K562 (cell line): ENCODE results near the gene VWDE. TPM values are rescaled to one million over a fixed set of nuclear protein-coding genes. Genes with fewer than 3 reads are reported as not detected.

Source experiments
- ATAC-seq: fragments of 200-7000 bp; cut with Tn5 transposase; 3 replicates; pipeline ENCODE4 v1.9.1; 2020; ENCODE audit warnings: moderate library complexity
- BruUV-seq: library from RNA; stranded (reverse); fragments of 400-500 nt; replicated peaks from 2 replicates; lab custom pipeline; 2021; lab: Mats Ljungman, UMichigan
- CTCF ChIA-PET: fragments of 300-600 bp; formaldehyde crosslinking; extraction: SDS; loops from one replicate; lab custom pipeline; 2021; ENCODE audit warnings: low intra/inter-chr PET ratio; lab: Yijun Ruan, JAX
- POLR2A ChIA-PET: fragments of 300-600, 350-650 bp; sonication (Branson Sonifier 250); formaldehyde crosslinking; extraction: SDS; loops from one replicate; lab custom pipeline; 2021; ENCODE audit warnings: antibody characterized with exemption, inconsistent platforms; lab: Yijun Ruan, JAX
- DNase-seq, 4 experiments: peaks; one replicate each; pipeline versions ENCODE4 v3.0.0 to v3.0.0-alpha.2; 2011 to 2018; ENCODE audit warnings: low spot score in 3 of 4, mixed read lengths in 3 of 4; ENCODE audit errors: extremely low read depth in 1 of 4
- FAIRE-seq: peaks from 2 replicates; lab custom pipeline; 2011; peaks lifted over from hg19 to GRCh38; lab: Jason Lieb, UNC
- H2AFZ ChIP-seq: 2 replicates; pipeline ENCODE4 v1.6.0; 2011; ENCODE audit warnings: low read depth, low read length, control low read depth, inconsistent platforms
- H3K27ac ChIP-seq: fragments of 200-600 bp; 3 replicates; pipeline ENCODE4 v1.8.0; 2011; ENCODE audit warnings: low read depth, mild to moderate bottlenecking, control low read depth, inconsistent platforms, low read length, moderate library complexity, mixed read lengths; ENCODE audit errors: extremely low read depth
- H3K27me3 ChIP-seq, 2 experiments: fragments of 300-600 bp in 1 of 2; 2 replicates in 1 of 2; 3 replicates in 1 of 2; pipeline versions ENCODE4 v1.6.0 to v1.8.0; 2011; ENCODE audit warnings: inconsistent platforms in 2 of 2, low read length in 2 of 2, mild to moderate bottlenecking in 1 of 2, mixed read lengths in 1 of 2, moderate library complexity in 1 of 2; ENCODE audit not compliant: control insufficient read depth in 2 of 2, insufficient read depth in 2 of 2
- H3K36me3 ChIP-seq: fragments of 300-600 bp; 3 replicates; pipeline ENCODE4 v1.8.0; 2011; ENCODE audit warnings: mild to moderate bottlenecking, low read length, inconsistent platforms; ENCODE audit not compliant: control insufficient read depth, insufficient read depth
- H3K4me1 ChIP-seq, 2 experiments: fragments of 200-600 bp in 1 of 2; replicated peaks in 1 of 2; 2 replicates in 1 of 2; 3 replicates in 1 of 2; pipeline versions ENCODE4 v1.5.1 to v1.8.0; 2011; ENCODE audit warnings: inconsistent platforms in 2 of 2, low read length in 2 of 2, mild to moderate bottlenecking in 1 of 2, mixed read lengths in 1 of 2, moderate library complexity in 1 of 2; ENCODE audit not compliant: control insufficient read depth in 2 of 2, insufficient read depth in 2 of 2
- H3K4me2 ChIP-seq: 2 replicates; pipeline ENCODE4 v1.6.1; 2011; ENCODE audit warnings: low read length, control low read depth, inconsistent platforms, mixed read lengths; ENCODE audit not compliant: insufficient read depth
- H3K4me3 ChIP-seq: fragments of 200-600 bp; sonication (generic), shearing (Covaris generic); 2 replicates; pipeline ENCODE4 v1.5.1; 2016; ENCODE audit warnings: control low read depth, inconsistent platforms
- H3K79me2 ChIP-seq: fragments of 200-600 bp; 3 replicates; pipeline ENCODE4 v1.8.0; 2011; ENCODE audit warnings: low read length, inconsistent platforms; ENCODE audit not compliant: control insufficient read depth, insufficient read depth
- H3K9ac ChIP-seq, 2 experiments: 2 replicates each; pipeline versions ENCODE4 v1.6.0 to v1.6.1; 2011; ENCODE audit warnings: low read depth in 2 of 2, low read length in 2 of 2, control low read depth in 1 of 2, inconsistent platforms in 1 of 2, mild to moderate bottlenecking in 1 of 2, mixed read lengths in 1 of 2; ENCODE audit not compliant: insufficient read depth in 1 of 2
- H3K9me1 ChIP-seq: one replicate; pipeline ENCODE4 v1.6.0; 2011; ENCODE audit warnings: inconsistent platforms, mild to moderate bottlenecking, low read length, moderate library complexity; ENCODE audit not compliant: control insufficient read depth, insufficient read depth
- H3K9me3 ChIP-seq: replicated peaks from 2 replicates; pipeline ENCODE4 v1.5.1; 2011; ENCODE audit warnings: low read depth, low read length, inconsistent platforms; ENCODE audit not compliant: control insufficient read depth, insufficient read depth
- H4K20me1 ChIP-seq: replicated peaks from 2 replicates; pipeline ENCODE4 v1.6.1; 2011; ENCODE audit warnings: low read length, inconsistent platforms, mixed read lengths; ENCODE audit not compliant: control insufficient read depth, insufficient read depth
- BMI1 ChIP-seq: fragments of 150-350 bp; IDR thresholded peaks from 2 replicates; pipeline ENCODE4 v1.6.1; 2014; ENCODE audit warnings: low read length
- CBFA2T2 ChIP-seq: fragments of 450-650 bp; conservative IDR thresholded peaks from 2 replicates; pipeline ENCODE4 v1.6.1; 2017; ENCODE audit warnings: mild to moderate bottlenecking
- CEBPG ChIP-seq, 3 experiments: fragments of 200-800 bp in 1 of 3; sonication (Bioruptor generic) in 1 of 3; sonication (generic) in 1 of 3; formaldehyde crosslinking in 1 of 3; IDR thresholded peaks in 2 of 3; conservative IDR thresholded peaks in 1 of 3; 2 replicates each; pipeline versions ENCODE4 v1.6.1 to v1.8.0; 2016 to 2022; ENCODE audit warnings: missing compliant biosample characterization in 2 of 3, missing genetic modification characterization in 2 of 3, mild to moderate bottlenecking in 1 of 3, missing genetic modification reagents in 1 of 3
- POLR2G ChIP-seq: fragments of 200-400 bp; formaldehyde crosslinking; IDR thresholded peaks from 2 replicates; pipeline ENCODE4 v1.6.1; 2017; ENCODE audit warnings: low read depth, mild to moderate bottlenecking, antibody characterized with exemption, low read length, moderate library complexity
- RBM25 ChIP-seq: fragments of 200-400 bp; formaldehyde crosslinking; IDR thresholded peaks from 2 replicates; pipeline ENCODE4 v1.6.1; 2018; ENCODE audit warnings: low read length, low read depth, moderate library complexity; ENCODE audit not compliant: severe bottlenecking
- TARDBP ChIP-seq: fragments of 450-650 bp; IDR thresholded peaks from 2 replicates; pipeline ENCODE4 v1.6.1; 2016
- WGBS: fragments of 100-300 bp; shearing (Covaris generic); methylation state at CpG from one replicate; pipeline ENCODE4 v1.1.6; 2016; ENCODE audit warnings: low coverage, mixed read lengths; ENCODE audit not compliant: insufficient coverage; ENCODE audit errors: missing lambda C conversion rate; 5-methylcytosine and 5-hydroxymethylcytosine counted together
- in situ Hi-C: fragments of 300-500 bp; cut with MboI; formaldehyde crosslinking; loops from 4 replicates; pipeline ENCODE4 v1.15.0; 2018; ENCODE audit warnings: inconsistent platforms, mixed read lengths
- intact Hi-C: fragments of 100-400 bp; cut with micrococcal nuclease; formaldehyde crosslinking; loops from 2 replicates; pipeline ENCODE4 v1.14.2; 2022
- polyA plus RNA-seq, 8 experiments: library from polyadenylated mRNA; depleted of rRNA in 4 of 8; stranded (reverse) in 5 of 8; unstranded in 3 of 8; fragments of >200 nt; fragmentation: Nextera tagmentation in 2 of 8; fragmentation: Illumina TruSeq in 1 of 8; extraction: Ambion mirVana in 2 of 8; extraction: Trizol in 1 of 8; gene quantifications; 2 replicates each; pipeline versions ENCODE4 v1.2.1 to v1.2.3, GENCODE V29; 2011 to 2014; ENCODE audit warnings: inconsistent platforms in 1 of 8, missing spikeins in 1 of 8
- total RNA-seq, 7 experiments: library from RNA; depleted of rRNA in 6 of 7; stranded (reverse); fragments of >200 nt in 6 of 7; fragmentation: Illumina TruSeq in 2 of 7; extraction: Trizol in 2 of 7; gene quantifications; 2 replicates each; pipeline versions ENCODE4 v1.2.1 to v1.2.3, GENCODE V29; 2011 to 2021; ENCODE audit warnings: low replicate concordance in 1 of 7

Gene VWDE
- total and polyA plus RNA-seq, 9 of the 15 experiments (the other 6 are each of a cell fraction or from before 2014, with no cell fraction given), result 40.6 to 162 (median 95.2) TPM

GRCh38 chr7:12337095-12337494 is 66.6 kb downstream of the VWDE start:
- ATAC-seq (peak; percentile 22; the same call in 1 of the 3 replicates), FAIRE-seq (no peak), DNase-seq (no peak)
- H3K36me3 ChIP-seq, result peaks cover 82% of the 10 kb centered on the region
- intact Hi-C loops (no loop called here), in situ Hi-C loops (no loop called here)
- no peaks in the 10 kb centered on the region for H4K20me1 ChIP-seq
- no peaks in the 10 kb centered on the region for H3K79me2 ChIP-seq
- H3K9me3 ChIP-seq, result no peaks in the 10 kb centered on the region
- POLR2A ChIA-PET, result interaction anchor here (1.2 to 1.3 kb wide), 2 partner anchors 8 to 9 kb away, joined by 3 to 5 read pairs; no protein-coding TSS in a partner anchor
- BruUV-seq, result no TSS peak
- CTCF ChIA-PET, result no interaction called here
- TF ChIP-seq RBM25 (no peak), CEBPG (CRISPR knock-in tag; IDR thresholded peaks at IDR 0.05) (no peak), CEBPG (tag; conservative IDR thresholded peaks at IDR 0.05 in 1 of 2, IDR thresholded peaks at IDR 0.05 in 1 of 2) (peak in 1 of 2 experiments; percentile 41; a peak in 1 of 4 replicates)
- H2AFZ ChIP-seq, result no peak overlapping the region
- no peaks in the 10 kb centered on the region for H3K4me1 ChIP-seq
- 92% methylated on average over 2 of the region's 2 CpGs for WGBS
- H3K4me3 ChIP-seq, result no peak overlapping the region
- no peak overlapping the region for H3K4me2 ChIP-seq
- no peak overlapping the region for H3K9ac ChIP-seq
- no peak overlapping the region for H3K27ac ChIP-seq
- H3K9me1 ChIP-seq, result no peaks in the 10 kb centered on the region
- H3K27me3 ChIP-seq, result no peaks in the 10 kb centered on the region

DNA sequence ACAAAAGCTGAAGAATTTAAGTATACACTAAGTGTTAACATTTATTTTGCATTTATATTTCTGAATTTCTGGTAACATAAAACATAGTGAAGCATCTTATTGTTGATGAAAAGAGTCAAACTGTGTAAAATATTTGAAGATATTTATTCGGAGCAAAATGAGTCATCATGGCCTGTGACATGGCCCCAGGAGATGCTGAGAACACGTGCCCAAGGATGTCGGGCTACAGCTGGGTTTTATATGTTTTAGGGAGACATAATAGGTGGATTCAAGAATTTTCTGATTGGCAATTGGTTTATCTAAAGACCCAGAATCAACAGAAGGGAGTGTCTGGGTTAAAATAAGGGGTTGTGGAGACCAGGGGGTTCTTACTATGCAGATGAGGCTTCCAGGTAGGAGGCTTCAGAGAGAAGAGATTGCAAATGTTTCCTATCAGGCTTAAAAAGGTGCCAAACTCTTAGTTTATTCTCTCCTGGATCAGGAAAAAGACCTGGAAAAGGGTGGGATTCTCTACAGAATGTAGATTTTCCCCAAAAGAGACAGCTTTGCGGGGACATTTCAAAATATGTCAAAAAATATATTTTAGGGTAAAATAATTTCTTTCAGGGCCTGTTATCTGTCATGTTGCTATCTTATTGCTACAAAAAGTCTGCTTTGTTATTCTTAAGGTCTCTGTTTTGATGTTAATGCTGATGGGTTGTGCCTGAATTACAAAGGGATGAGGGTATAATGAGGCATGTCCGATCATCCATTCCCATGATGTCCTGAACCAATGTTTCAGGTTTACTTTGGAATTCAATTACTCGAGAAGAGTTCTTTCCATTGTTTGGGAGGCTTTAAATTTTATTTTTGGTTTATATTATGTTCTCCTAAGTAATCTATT is 74.5 kb downstream of the VWDE start:
- Histone ChIP-seq H3K9ac (no peak overlapping the region), H3K27ac (no peak overlapping the region), H3K4me2 (no peak overlapping the region), H4K20me1 (no peaks in the 10 kb centered on the region), H3K27me3 (no peaks in the 10 kb centered on the region), H3K4me1 (no peaks in the 10 kb centered on the region), H2AFZ (no peak overlapping the region), H3K9me3 (no peaks in the 10 kb centered on the region), H3K79me2 (no peaks in the 10 kb centered on the region), H3K9me1 (no peaks in the 10 kb centered on the region), H3K36me3 (peaks cover 79% of the 10 kb centered on the region), H3K4me3 (no peak overlapping the region)
- ChIA-PET POLR2A (interaction anchor here (0.7 to 1.0 kb wide), 2 partner anchors 8 to 1102 kb away, joined by 3 read pairs; no protein-coding TSS in a partner anchor), CTCF (no interaction called here)
- DNase-seq (no peak), ATAC-seq (no peak), FAIRE-seq (no peak)
- in situ Hi-C loops, result no loop called here
- TF ChIP-seq POLR2G (0 out of 2 replicates have a peak, but pooled peaks have one; percentile 14), TARDBP (no peak), BMI1 (no peak), CBFA2T2 (no peak)
- 85% methylated on average over 6 of the region's 6 CpGs for WGBS
- intact Hi-C loops, result no loop called here
- BruUV-seq, result no TSS peak
